Epidermal melanocyte (primary cell): ENCODE data around the gene CAMK1.
"Not testable (repeated sequence)": the region's sequence is repeated elsewhere in the genome, so short reads cannot be mapped to it uniquely, and the experiment has no call there.

Experiments
- DNase-seq: peaks from one replicate; pipeline ENCODE4 v3.0.0; 2011; ENCODE audit warnings: low spot score; ENCODE audit not compliant: insufficient read length

CAMK1 gene

DNA sequence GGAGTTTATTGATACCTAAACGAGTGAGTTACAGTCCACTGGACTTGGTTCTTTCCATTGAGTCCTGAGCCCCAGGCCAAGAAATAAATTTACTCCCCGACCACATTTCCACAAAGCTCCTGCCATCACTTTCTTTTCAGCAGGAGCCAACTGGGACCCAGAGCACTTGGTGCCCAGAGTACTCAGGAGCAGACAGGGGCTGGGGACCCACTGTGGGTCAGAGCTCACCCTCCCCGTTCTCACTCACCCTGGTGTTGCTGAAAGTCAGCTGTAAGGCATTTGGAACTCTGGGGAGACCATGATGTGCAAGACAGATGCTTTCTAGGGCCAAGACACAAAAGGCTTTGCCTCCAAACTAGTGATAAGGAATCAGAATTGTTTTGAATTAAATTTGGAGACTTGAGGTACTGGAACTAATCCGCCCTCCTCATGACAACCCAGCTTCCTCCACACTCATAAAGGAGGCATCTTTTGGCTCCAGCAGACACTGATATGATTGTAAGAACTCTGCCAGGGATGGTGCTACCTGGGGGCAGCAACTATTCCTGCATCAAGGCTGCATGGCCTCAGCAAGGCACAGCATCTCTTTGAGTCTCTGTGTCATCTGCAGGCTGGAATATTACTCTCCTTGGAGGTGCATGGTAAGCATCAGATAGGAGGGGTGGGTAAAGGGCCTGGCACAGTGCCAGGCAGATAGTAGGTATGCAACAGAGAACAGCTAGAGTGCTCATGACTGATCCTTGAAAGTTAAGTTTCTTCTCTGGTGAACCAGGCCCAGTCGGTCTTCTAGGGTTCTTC, 7.3 kb upstream of the CAMK1 start:
- no peak for DNase-seq

DNA sequence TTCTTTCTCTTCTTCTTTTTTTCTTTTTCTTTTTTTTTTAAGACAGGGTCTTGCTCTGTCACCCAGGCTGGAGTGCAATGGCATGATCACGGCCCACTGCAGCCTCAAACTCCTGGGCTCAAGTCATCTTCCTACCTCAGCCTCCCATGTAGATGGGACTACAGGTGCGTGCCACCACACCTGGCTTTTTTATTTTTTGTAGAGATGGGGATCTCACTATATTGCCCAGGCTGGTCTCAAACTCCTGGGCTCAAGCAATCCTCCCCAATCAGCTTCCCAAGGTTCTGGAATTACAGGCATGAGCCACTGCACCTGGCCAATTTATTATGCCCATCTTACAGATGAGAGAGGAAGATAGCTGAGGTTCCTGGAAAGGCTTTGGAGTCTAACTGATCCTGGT, 1.3 kb upstream of the CAMK1 start:
- DNase-seq: not testable (repeated sequence)

DNA sequence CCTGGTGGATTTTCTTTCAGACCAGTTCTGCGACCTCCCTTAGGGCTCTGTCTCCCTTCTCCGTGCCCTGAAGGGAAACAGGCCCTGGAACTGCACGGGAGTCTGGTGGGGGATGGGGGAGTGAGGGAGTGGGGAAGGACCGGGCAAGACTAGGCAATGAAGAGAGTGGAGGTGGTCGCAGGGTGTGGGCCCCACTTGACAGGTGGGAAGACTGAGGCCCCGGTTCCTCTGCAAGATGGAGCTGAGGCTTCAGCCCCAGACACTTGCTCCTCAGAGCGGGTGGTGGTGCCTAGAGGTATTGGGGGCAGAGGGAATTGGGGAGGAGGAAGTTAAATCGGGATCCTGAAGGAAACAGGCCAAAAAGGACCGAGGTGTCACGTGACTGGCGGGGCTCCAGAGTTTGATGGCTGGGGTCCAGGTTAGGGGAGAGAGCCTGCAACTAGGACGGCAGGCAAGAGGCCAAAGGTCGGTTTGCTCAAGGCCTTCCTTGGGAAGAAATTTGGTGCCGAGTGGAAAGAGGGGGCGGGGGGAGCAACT, 597 bp upstream of the CAMK1 start:
- no peak for DNase-seq

DNA sequence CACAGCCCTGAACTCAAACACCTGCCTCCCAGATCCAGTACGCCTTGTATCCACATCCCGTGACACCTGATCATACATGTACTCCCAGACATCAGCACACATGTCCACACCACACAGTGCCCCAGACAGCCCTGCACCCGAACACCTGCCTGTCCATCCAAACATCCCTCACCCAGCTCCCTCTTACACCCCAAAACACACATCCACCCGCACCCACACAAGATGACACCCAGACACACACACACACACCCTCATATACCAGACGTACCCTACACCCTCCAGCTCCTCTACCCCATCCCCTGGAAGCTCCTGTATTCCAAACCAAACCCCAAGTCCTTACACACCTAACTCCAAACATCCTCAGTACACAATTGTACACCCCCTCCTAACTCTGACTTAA, 735 bp downstream of the CAMK1 start:
- no peak for DNase-seq

DNA sequence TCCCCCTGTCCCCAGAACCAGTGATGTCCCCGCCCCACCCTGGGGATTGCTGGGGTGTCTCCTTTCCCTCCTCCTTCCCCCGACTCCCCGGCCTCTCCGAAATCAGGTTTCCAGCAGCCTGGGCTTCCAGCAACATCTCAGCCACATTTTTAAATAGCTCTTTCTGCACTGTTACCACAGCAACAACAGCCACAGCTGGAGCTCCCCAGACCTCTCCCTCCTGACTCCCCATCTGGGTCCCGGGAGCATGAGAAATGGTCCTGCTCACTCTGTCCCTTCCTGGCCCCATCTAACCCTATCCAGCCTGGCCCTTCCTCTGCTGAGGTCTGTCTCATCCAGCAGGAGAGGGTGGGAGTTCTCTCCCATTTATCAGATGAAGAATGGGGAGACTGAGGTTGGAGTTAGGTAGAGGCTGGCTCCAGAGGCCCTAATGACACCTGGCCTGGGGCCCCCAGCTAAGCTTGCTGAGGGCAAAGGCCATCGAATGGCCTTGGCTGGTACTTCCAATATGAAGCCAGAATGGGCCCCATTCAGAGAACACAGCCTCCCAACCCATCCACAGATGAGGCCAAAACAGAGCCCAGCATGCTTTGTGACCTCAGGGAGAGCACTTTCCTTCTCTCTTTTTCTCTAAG, 1.5 kb downstream of the CAMK1 start:
- DNase-seq: no peak

DNA sequence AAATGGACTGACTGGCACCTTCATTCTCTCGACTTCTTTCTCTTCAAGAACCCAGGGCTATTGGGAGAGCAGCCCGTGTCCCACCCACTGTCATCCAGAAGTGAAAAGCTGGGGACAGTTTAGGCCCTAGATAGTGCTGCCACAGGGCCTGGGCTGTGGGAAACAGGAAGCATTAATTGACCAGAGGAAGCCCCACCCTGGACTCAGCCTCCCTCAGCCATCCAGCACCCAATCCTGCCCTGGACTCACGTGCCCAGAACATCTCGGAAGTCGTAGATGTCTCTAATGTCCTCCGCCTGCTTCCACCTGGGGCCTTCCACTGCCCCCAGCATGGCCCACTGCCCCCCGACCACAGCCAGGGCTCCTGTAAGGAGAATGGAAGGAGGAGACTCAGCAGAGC, 2.3 kb downstream of the CAMK1 start:
- no peak for DNase-seq

DNA sequence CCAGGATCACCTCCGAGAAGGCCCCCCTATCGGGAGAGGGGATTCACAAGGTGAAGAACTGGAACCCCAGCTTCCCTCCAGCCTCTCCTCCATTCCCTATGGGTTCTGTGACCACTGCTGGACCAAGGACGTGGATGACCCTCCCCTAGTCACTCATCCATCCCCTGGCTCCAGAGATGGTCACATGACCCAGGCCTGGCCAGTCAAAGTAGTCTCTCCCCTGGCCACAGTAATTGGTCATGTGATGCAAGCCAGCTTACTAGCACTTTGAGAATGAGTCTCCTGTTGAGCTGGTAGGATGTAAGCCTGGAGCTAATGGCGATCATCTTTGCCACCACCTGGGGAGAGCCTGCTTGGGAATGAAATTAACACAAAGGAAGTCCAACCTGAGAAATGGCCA, 3.9 kb downstream of the CAMK1 start:
- no peak for DNase-seq

DNA sequence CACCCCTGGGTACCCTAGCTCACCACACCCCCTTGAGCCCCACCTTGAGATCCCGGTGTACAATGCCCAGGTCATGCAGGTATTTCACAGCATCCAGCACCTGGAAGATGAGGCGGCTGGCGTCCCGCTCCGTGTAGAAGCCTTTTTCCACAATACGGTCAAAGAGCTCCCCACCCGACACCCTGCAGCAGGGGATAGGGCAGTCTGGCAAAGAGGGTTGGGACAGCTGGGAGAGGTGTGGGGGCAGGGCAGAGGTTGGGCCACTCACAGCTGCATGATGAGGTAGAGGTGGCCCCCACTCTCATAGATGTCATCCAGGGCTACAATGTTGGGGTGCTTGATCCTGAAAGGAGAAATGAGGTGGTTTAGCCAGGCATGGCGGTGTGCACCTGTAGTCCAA, 6.9 kb downstream of the CAMK1 start:
- no peak for DNase-seq

DNA sequence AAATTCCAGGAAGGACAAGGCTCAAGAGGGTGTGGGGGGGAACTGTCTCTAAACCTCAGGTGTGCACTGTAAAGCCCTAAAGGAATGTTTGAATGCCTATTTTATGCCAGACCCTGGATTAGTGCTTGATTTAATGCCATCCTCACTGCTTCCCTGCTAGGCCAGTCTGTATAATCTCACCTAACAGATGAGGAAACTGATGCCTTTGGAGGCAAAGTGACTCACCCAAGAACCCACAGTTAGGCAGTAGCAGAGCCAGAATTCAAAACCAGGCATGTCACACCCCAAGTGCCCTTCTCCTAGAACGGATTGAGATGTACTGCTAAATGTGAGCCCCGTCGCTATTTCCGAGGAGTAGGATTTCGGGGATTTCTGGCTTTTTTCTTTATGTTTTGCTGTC, 7.8 kb downstream of the CAMK1 start:
- no peak for DNase-seq

DNA sequence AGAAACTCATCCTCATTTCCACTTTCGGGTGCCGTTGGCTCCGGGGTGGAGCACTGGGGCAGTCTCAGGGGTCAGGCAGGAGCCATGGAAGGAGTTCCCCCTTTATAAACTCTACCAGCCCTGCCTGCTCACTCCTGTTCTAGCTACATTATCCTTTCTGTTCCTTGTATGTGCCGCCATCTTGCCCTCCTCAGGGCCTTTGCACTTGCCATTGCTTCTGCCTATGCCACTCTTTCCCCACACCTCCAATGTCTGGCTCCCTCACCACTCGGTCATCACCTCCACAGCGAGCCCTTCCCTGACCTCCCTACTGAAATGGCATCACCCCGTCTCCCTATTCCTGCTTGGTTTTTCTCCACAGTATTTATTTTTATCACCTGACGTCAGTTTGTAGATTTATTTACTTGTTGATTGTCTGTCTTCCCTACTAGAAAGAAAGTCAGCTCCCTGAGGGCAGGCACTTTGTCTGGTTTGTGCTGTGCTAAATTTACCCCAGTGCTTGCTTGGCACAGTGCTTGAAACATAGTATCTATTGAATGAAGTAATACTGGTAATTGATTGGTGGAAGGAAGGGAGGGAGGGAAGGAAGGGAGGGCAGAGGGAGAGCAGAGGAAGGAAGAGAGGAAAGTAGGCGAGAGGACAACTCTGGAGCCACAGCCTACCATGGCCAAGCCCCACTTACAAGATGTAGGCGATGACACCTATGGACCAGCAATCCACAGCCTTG, 8.8 kb downstream of the CAMK1 start:
- DNase-seq: no peak

DNA sequence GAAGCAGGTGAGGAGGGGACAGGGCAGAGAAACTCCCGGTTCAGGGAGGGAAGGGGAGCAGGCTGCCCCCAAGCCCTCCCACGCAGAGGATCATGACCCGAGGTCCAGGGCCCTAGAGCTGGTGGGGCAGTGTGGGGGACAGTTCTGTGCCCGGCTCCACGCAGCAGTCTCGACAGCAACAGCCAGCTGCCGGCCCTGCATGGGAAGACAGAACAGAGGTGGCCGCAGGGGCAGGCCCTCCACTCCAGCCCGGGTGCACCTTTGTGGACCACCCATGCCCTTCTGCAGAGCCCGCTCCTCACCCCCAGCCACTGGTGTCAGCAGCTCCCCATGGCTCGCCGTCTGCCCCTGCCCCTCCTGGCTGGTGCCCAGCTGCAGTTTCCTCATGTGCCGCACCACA, 12.3 kb downstream of the CAMK1 start:
- DNase-seq: no peak

DNA sequence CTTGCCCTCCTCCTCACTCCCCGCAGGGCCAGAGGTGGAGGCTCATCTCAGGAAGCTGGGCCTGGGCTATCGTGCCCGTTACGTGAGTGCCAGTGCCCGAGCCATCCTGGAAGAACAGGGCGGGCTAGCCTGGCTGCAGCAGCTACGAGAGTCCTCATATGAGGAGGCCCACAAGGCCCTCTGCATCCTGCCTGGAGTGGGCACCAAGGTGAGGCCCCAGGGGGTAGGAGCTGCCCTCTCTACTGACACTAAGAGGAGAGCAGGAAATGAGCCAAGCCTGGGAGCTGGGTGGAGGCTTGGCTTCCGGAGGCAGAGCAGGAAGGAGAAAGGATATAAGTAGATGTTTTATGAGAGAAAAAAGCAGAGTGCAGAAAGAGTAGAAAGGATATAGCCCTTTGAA, 15.1 kb downstream of the CAMK1 start:
- DNase-seq: no peak

DNA sequence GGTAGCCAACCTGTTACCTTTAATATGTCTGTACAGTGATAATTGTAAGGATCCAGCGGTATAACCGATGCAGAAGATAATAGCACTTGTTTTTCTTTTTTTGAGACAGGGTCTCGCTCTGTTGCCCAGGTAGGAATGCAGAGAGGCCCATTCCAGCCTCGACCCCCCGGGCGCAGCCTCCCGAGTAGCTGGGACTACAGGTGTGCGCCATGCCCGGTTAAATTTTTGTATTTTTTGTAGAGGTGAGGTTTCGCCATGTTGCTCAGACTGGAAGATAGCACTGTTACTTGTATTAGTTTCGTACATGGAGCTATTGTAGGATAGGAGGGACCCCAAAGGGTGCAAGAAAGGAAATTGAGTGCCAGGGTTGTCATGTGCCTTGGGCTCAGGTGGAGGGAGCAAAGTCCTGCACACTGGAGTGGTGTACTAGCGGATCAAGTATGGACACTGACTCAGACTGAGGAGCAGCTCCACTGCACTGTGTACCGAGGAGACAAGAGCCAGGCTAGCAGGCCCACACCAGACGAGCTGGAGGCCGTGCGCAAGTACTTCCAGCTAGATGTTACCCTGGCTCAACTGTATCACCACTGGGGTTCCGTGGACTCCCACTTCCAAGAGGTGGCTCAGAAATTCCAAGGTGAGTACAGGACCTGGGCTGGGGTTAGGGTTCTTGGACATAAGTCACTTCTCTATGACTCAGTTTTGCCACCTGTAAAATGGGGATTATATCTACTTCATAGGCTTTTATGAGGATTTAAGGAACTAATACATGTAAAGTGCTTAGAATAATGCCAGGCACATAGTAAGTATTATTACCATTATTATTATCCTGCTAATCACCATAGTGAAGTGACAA, 19.0 kb downstream of the CAMK1 start:
- DNase-seq: no peak

DNA sequence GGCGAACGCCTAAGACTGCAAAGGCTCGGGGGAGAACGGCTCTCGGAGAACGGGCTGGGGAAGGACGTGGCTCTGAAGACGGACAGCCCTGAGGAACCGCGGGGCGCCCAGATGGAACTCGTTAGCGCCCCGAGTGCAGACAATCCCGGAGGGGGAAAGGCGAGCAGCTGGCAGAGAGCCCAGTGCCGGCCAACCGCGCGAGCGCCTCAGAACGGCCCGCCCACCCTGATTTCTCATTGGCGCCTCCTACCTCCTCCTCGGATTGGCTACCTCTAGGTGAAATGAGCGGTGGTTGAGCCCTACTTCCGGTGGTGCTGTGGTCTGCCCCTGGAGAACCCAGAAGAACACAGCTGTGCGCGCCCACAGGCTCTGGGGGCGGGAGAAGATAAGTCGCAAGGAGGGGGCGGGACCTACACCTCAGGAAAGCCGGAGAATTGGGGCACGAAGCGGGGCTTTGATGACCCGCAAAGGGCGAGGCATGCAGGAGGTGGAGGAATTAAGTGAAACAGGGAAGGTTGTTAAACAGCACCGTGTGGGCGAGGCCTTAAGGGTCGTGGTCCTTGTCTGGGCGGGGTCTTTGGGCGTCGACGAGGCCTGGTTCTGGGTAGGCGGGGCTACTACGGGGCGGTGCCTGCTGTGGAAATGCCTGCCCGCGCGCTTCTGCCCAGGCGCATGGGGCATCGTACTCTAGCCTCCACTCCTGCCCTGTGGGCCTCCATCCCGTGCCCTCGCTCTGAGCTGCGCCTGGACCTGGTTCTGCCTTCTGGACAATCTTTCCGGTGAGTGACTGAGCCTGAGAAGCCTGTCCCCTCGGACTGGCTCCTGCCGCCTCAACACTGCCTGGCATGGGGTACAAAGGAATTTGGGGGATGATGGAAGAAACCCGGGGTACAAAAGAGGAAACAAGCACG, 19.8 kb downstream of the CAMK1 start, which contains the start of gene OGG1:
TSS of gene OGG1 (plus strand) at position 308 of the 911 bp plus-strand sequence. CDS start at position 643, 335 bp downstream.
- peak; percentile 99 for DNase-seq

DNA sequence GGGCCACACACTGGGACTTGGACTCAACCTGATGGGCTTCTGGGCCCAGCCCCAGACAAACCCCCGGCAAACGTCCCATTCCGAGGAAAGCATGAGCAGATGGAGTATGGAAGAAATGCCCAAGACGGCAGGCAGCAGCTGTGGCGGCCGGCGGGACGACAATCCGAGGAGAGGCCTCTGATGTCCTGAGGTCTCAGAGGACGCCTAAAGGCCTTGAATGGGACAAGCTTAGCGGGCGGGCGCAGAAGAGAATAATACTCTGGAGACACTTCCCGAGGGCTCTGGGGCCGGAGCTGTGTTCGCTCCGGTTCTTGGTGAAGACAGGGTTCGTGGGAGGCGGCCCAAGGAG, 20.5 kb downstream of the CAMK1 start:
- DNase-seq: peak; percentile 45

DNA sequence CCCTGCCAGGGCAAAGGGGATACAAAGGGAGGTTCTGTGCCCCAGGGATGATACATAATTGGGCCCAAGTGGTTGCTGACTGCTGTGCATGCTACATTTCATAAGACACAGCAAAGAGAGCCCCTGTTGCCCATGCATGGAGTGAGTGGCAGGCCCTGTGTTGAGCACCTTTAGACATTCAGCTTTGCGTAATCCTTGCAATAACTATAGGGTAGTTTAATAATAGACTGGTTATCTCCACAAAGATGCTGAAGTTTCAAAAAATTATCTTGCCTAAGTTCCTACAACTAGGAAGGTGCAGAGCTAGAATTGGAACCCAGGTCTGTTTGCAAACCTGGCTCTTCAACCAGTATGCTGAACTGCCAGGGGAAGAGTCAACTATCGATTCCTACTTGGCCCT, 21.7 kb downstream of the CAMK1 start:
- no peak for DNase-seq

DNA sequence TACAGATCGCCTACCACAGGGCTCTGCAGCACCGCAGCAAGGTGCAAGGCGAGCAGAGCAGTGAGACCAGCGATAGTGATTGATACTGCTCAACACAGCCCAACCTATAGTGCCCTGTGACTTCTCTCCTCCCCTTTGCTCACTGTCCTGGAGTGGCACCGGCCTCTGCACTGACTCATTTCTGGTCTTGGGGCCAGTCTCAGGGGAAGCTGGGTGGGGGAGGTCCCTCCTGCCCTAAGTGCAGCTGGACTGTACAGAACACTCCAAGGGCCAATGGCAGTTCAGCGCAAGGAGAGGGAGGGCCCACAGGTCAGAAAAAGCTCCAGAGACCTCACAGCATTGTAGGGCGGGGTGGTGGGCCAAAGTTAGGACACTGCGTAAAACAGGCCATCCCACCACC, 22.5 kb downstream of the CAMK1 start:
- DNase-seq: no peak

DNA sequence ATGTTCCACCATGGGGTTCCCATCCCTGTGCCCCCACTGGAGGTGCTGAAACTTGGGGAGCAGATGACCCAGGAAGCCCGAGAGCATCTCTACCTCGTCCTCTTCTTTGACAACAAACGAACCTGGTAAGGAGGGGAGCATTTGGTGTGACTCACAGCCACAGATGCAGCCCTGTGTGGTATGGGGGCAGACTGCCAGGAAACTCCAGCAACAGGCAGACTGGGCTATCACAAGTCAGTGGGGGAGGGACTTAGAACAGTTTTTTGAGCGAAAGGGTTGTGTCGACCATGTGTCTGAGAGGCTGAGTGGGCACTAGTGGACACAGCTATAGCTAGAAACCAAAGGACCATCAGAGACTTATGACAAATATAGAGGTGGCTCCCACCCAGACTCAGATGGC, 23.4 kb downstream of the CAMK1 start:
- no peak for DNase-seq

DNA sequence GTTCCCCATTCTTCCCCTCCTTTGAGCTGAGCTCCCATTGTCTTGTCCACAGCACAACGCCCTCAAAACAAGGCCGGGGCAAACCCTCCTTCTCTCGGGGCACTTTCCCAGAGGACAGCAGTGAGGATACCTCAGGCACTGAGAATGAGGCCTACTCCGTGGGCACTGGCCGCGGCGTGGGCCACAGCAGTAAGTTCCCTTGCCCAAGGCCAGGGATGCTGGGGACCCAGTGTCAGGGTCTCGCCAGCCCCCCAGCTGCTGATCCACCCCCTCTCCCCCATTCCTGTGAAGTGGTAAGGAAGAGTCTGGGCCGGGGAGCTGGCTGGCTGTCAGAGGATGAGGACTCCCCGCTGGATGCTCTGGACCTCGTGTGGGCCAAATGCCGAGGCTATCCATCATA, 24.2 kb downstream of the CAMK1 start:
- DNase-seq: no peak

DNA sequence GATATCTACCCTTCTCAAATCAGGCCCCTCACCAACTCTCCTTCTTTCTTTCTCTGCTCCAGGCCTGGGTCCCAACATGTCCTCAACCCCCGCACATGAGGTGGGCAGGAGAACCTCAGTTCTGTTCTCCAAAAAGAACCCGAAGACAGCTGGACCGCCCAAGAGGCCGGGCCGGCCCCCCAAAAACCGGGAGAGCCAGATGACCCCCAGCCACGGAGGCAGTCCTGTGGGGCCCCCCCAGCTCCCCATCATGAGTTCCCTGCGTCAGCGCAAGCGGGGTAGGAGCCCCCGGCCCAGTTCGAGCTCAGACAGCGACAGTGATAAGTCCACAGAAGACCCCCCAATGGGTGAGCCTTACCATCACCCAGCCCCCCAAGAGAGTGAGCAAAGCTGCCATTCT, 25.6 kb downstream of the CAMK1 start:
- DNase-seq: no peak
